ENCODE measurements around the gene IGSF8.

The IGSF8 gene

DNA sequence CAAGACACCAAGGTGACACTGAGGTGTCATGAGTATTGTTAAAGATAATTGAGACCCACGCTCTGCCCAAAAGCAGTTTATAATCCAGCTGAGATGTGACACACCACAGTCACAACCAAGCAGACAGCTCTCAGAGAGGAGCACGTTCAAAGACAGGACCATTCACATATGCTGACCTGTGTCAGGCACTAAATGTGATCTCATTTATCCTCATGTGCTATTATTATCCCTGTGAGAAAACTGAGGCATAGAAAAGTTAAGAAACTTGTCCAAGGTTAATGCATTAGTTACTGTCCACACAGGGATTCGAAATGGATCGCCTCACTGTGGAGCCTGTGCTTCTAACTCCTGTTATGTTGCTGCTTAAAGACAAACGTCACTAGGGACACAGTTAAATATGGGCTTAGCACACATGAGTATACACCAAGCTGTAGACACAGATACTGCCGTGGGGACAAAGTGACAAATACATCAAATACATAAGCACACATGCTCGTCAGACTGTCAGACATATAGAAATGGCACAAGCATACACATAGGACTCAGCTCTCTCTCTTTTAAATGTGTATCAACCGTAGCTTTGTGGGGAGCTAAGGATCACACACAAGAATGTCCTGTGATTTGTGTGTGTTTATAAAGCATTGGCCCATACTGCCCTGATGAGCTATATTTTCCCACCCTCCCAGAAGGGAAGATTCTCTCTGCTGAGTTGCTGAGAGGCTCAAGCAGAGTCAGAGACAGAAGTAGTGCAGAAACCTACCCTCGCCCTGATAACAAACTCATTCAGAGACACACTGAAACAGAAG lies 3.5 kb upstream of the IGSF8 start:
- DNase-seq: no peak

GRCh38 chr1:160101037-160101716 lies 2.8 kb upstream of the IGSF8 start:
- peak; percentile 71 for DNase-seq

GRCh38 chr1:160099716-160100375 lies 1.4 kb upstream of the IGSF8 start:
- DNase-seq: no peak

DNA sequence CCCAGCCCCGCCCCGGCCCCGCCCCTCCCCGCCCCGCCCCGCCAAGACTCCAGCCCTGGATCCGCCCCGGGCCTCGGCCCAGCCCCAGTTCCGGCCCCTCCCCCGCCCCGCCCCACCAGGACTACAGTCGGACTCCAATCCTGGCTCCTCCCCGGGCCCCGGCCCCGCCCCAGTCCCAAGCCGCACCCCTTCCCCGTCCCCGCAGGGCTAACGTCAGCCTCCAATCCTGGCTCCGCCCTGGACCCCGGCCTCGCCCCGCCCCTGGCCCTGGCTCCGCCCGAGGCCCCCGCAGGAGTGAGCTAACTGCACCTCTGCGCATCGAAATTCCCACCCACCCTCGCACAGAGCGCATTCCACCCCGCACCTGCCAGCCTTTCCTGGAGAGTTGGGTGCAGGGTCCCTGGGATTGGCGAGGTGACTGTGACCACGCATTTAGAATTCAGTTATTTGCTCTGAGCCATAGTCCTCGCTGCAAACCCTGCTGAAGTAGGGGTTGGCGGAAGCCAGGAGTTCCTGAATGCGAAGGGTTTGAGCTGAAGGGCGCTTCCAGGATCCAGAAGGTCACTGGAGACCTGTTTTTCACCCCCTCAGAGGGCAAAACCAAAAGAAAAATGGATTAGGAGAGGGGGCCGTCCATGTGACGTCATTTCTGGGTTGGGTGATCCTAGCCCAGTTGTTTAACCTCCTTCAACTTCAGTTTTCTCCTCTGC lies 588 bp upstream of the IGSF8 start:
- DNase-seq: peak; percentile 95

DNA sequence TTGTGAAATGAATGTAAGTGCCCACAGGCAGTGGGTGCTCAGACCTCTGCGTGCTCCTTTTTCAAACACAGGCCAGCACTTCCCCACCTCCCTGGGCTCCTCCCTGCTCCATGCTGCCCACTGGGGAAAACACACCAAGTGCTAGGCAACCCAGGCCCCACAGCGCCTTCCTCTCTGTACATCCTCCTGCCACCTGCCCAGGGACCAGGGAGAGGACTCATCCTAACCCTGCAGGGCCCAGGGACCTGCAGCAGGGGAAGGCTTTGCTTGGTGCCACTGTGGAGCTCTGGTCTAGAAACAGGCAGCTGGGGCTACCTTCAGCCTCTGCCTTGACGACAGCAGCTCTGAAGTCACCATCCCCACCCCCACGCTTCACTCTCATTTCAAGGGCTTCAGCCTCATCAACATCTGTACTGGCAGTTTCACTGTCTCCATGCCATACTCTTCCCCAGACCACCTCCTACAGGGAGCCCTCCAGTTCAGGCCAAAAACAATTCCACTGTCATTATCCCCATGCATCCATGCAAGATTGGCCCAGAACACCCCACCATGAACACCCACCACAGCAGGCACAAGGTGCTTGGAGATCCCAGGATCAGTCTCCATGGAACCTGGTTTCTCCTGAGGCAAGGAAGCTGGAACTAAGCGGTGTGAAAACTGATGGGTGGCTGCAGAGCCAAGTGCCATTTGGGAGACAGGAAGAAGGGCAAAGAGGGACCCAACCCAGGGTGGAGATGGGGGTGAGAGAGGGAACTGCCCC lies 1.1 kb downstream of the IGSF8 start:
- DNase-seq: no peak

DNA sequence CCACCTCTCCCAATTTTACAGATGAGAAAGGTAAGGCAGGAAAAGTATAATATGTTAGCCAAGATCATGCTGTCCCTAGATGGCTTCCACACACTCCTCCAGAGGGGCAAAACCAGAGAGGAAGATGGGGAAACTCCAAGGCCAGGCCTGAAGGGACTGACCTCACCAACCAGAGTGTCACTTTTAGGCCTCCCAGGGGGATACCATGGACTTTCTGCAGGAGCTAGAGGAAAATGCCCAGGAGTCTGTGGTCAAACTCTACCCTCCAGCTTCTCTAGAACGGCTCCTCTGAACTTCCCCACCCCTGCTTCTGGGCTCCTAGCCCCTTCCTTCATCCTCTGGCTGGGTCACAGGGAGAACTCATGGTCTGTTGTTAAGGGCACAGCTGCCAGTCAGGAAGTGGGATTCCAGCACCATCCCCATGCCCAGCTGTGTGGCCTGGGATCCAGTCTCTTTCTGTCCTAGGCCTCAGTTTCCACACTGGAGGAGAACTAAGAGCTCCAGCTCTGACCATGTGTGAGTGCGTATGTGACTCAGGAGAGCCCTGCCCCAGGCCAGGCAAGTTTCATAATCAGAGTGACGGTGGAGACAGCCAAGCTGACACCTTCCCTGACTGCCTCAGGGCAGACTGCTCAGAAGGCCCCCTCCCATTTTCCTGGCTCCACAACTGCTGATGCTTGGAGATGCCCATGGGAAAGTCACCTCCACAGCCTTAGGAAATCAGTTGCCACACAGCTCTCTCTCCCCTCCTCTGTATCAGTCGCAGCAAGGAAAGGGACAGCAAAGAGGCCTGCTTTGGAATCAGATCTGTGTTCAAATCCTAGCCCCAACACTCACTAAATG lies 1.9 kb downstream of the IGSF8 start:
- DNase-seq: no peak

GRCh38 chr1:160095382-160096105 lies 2.9 kb downstream of the IGSF8 start:
- no peak for DNase-seq

- no peak for DNase-seq
Measured at GRCh38 chr1:160094806-160095205, 3.6 kb downstream of the IGSF8 start.

DNA sequence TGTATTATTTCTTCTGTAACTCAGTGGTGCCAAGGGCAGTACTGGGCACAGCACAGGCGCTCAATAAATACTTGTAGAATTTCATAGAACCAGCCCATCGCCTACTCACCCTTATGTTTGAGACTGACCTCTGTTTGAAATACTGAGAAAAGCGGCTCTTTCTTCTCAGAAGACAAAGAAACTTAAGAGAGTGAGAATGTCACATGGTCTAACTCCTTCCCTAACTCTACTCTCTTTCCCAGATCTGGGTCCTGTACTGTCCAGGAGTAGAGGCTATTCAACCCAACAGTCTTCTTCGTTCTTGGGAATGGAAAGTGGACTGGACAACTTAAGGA lies 4.2 kb downstream of the IGSF8 start:
- no peak for DNase-seq

DNA sequence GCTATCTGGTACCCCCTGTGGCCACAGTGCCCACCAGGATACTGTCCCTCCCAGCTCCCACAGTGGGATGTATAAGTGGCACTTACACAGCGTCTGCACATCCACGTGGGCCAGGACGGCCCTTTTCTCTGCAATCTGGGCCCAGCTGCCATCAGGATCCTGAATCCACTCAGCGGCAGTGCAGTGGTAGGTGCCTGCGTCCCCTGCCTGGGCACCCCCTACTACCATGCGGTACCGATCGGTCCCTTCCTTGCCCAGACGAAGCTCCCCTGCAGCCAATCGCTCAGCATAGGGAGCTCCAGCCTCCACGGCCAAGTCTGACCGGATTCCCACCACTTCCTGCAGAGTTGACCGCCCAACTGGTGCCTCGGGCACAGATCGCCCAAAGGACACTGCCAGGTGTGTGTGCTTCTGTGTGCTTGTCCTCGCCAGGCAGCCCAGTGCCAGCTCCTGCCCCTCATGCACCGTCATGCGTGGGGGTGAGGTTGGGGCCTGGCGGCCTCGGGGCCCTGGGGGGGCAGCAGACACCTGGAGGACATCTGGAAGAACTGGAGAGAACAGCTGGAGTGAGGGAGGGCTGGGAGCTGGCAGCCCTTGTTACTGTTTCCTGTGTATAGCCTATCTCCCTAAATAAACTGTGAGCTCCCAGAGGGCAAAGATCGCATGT lies 4.7 kb downstream of the IGSF8 start:
- DNase-seq: no peak

DNA sequence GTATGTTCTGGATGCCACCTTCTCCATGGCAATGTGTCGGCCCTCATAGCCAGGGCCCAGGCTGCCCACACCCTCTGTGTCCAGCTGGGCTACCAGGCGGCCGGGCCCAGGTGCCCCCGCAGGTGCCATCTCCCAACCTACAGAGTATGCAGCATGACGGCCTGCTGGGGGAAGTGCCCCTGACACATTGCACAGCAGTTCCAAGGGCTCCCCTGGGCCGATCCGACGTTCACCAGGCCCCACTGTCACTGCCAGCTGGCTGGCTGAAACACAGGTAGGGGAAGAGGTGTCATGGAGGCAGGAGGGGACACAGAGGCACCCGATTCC lies 5.4 kb downstream of the IGSF8 start:
- DNase-seq: no peak

GRCh38 chr1:160092366-160093068 lies 5.9 kb downstream of the IGSF8 start:
- DNase-seq: no peak

GRCh38 chr1:160091666-160092223 lies 6.7 kb downstream of the IGSF8 start:
- DNase-seq: no peak

GRCh38 chr1:160090760-160091159 lies 7.7 kb downstream of the IGSF8 start:
- DNase-seq: no peak

- DNase-seq: no peak
Measured at GRCh38 chr1:160089883-160090282, 8.5 kb downstream of the IGSF8 start.

GRCh38 chr1:160087118-160087662 lies 11.2 kb downstream of the IGSF8 start:
- no peak for DNase-seq

DNA sequence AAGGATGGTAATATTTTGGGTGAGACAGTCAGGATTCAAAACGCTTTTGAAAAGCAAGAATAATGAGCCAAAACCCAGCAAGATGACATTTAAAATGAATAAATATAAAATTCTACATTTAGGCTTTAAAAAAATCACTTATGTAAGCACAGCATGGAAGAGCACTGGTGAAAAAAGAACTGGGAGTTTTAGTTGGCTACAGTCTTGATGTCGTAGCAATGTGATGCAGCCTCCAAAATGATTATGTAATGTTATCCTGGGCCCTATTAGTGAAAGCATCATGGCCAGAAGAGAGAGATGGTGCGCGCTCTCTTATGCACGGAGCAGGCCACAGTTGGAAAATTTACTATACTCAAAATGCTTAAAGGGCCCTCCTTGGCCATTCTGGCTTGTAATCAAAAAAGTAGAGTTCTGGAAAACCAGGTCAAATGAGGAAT lies 11.9 kb downstream of the IGSF8 start:
- DNase-seq: no peak

GRCh38 chr1:160085686-160086455 lies 12.5 kb downstream of the IGSF8 start:
- DNase-seq: peak; percentile 68

Data from NCI-H1105 treated with DMSO at 0.1 percent for 48 hours (cell line).